Motor neuron (in vitro differentiated cells): ENCODE data around the gene SPACA7. TPM values are rescaled to one million over a fixed set of nuclear protein-coding genes. Genes with fewer than 3 reads are reported as not detected.

ENCODE experiments used
- ATAC-seq, 8 experiments: fragments of 200-7000 bp; cut with Tn5 transposase; replicated peaks in 6 of 8; 2 replicates each; pipeline ENCODE4 v1.8.0; 2021; ENCODE audit warnings: mild to moderate bottlenecking in 8 of 8, moderate library complexity in 8 of 8
- H3K27ac ChIP-seq, 2 donors: fragments of 250-450 bp; sonication (Bioruptor Pico); 2 replicates each; pipeline ENCODE4 v1.9.0; 2021; ENCODE audit warnings: antibody characterized with exemption in 2 of 2, mild to moderate bottlenecking in 2 of 2, moderate library complexity in 1 of 2
- H3K4me1 ChIP-seq, 2 donors: fragments of 250-450 bp; sonication (Bioruptor Pico); replicated peaks in 1 of 2; 2 replicates each; pipeline ENCODE4 v1.6.1; 2021; ENCODE audit warnings: antibody characterized with exemption in 2 of 2, mild to moderate bottlenecking in 2 of 2, moderate library complexity in 1 of 2
- H3K4me3 ChIP-seq, 5 donors: fragments of 250-450 bp; sonication (Bioruptor Pico); 2 replicates each; pipeline ENCODE4 v1.9.0; 2021; ENCODE audit warnings: antibody characterized with exemption in 5 of 5, mild to moderate bottlenecking in 5 of 5, moderate library complexity in 4 of 5
- WGBS, 10 experiments: fragments of 450-650 bp; shearing (Covaris generic); methylation state at CpG; one replicate each; pipeline ENCODE4 v1.0.0; 2022; 5-methylcytosine and 5-hydroxymethylcytosine counted together
- in situ Hi-C, 9 experiments: fragments of 400-800 bp; cut with MboI; loops; one replicate each; pipeline ENCODE4 v1.15.0; 2021; ENCODE audit warnings: low sequenced_read_pairs in 9 of 9, low pct_unique_long_range_greater_than_20kb in 2 of 9; ENCODE audit not compliant: unreplicated experiment in 9 of 9
- total RNA-seq, 8 experiments: library from RNA; unstranded; fragments of 300-600 nt; gene quantifications; 2 replicates each; pipeline versions ENCODE4 v1.2.3 to v1.2.4, GENCODE V29; 2022

Gene SPACA7
- total RNA-seq, 8 experiments from 2014 or later = not detected

GRCh38 chr13:112342841-112343361, 33.3 kb upstream of the SPACA7 start:
- H3K4me3 ChIP-seq = no peak overlapping the region
- WGBS, 10 experiments = 9 to 51% (median 18%) methylated on average over 5 to 18 of the region's 50 CpGs; no CpG with 5 or more reads in 7 of the 10 experiments
- H3K27ac ChIP-seq = no peak overlapping the region
- H3K4me1 ChIP-seq = peaks cover 18 to 33% of the 10 kb centered on the region in 2 donors
- in situ Hi-C loops = no loop called here
- no peak for ATAC-seq

GRCh38 chr13:112343591-112343990, 32.6 kb upstream of the SPACA7 start:
- WGBS, 10 experiments = 14 to 100% (median 59%) methylated on average over 1 to 7 of the region's 25 CpGs; no CpG with 5 or more reads in 2 of the 10 experiments
- peaks cover 18 to 33% of the 10 kb centered on the region in 2 donors for H3K4me1 ChIP-seq
- no peak overlapping the region for H3K4me3 ChIP-seq
- in situ Hi-C loops = no loop called here
- no peak for ATAC-seq
- H3K27ac ChIP-seq = no peak overlapping the region

GRCh38 chr13:112345826-112346172, 30.4 kb upstream of the SPACA7 start:
- in situ Hi-C loops = no loop called here
- 0 to 58% (median 10%) methylated on average over 2 to 5 of the region's 7 CpGs; no CpG with 5 or more reads in 4 of the 10 experiments for WGBS, 10 experiments
- peaks cover 18 to 33% of the 10 kb centered on the region in 2 donors for H3K4me1 ChIP-seq
- H3K27ac ChIP-seq = no peak overlapping the region
- no peak for ATAC-seq
- no peak overlapping the region for H3K4me3 ChIP-seq

GRCh38 chr13:112346173-112346898, 29.8 kb upstream of the SPACA7 start:
- no peak overlapping the region for H3K27ac ChIP-seq
- 0 to 31% (median 8%) methylated on average over 1 to 5 of the region's 22 CpGs for WGBS, 10 experiments
- peak; percentile 72 to 98 (median 98) for ATAC-seq
- H3K4me3 ChIP-seq = no peak overlapping the region
- peaks cover 18 to 33% of the 10 kb centered on the region in 2 donors for H3K4me1 ChIP-seq
- in situ Hi-C loops = no loop called here

GRCh38 chr13:112346899-112347229, 29.3 kb upstream of the SPACA7 start:
- in situ Hi-C loops = no loop called here
- Histone ChIP-seq H3K27ac (no peak overlapping the region), H3K4me3 (no peak overlapping the region), H3K4me1 (peaks cover 18 to 33% of the 10 kb centered on the region in 2 donors)
- 0 to 58% (median 11%) methylated on average over 3 to 9 of the region's 9 CpGs for WGBS, 10 experiments
- ATAC-seq = no peak

- in situ Hi-C loops = no loop called here
- no peak overlapping the region for H3K4me3 ChIP-seq
- WGBS, 10 experiments = 0 to 87% (median 50%) methylated on average over 1 to 5 of the region's 10 CpGs; no CpG with 5 or more reads in 1 of the 10 experiments
- ATAC-seq = no peak
- no peak overlapping the region for H3K27ac ChIP-seq
- peaks cover 18 to 28% of the 10 kb centered on the region in 2 donors for H3K4me1 ChIP-seq
These were observed 28.2 kb upstream of the SPACA7 start for GRCh38 chr13:112347986-112348385.

GRCh38 chr13:112348642-112349345, 27.4 kb upstream of the SPACA7 start:
- no peak for ATAC-seq
- Histone ChIP-seq H3K4me1 (peaks cover 18 to 28% of the 10 kb centered on the region in 2 donors), H3K27ac (no peak overlapping the region), H3K4me3 (no peak overlapping the region)
- in situ Hi-C loops = no loop called here
- WGBS, 10 experiments = 20 to 100% (median 85%) methylated on average over 1 to 7 of the region's 12 CpGs; no CpG with 5 or more reads in 3 of the 10 experiments

GRCh38 chr13:112349681-112350080, 26.5 kb upstream of the SPACA7 start:
- 0 to 78% (median 38%) methylated on average over 1 to 10 of the region's 13 CpGs; no CpG with 5 or more reads in 4 of the 10 experiments for WGBS, 10 experiments
- Histone ChIP-seq H3K27ac (no peak overlapping the region), H3K4me1 (peaks cover 18 to 19% of the 10 kb centered on the region in 2 donors), H3K4me3 (no peak overlapping the region)
- in situ Hi-C loops = no loop called here
- no peak for ATAC-seq

- H3K4me3 ChIP-seq = no peak overlapping the region
- ATAC-seq = no peak
- H3K27ac ChIP-seq = no peak overlapping the region
- in situ Hi-C loops = no loop called here
- H3K4me1 ChIP-seq = peaks cover 13 to 15% of the 10 kb centered on the region in 2 donors
- WGBS, 10 experiments = 5 to 100% (median 69%) methylated on average over 1 to 7 of the region's 11 CpGs; no CpG with 5 or more reads in 4 of the 10 experiments
These were observed 25.9 kb upstream of the SPACA7 start for GRCh38 chr13:112350300-112350699.

- ATAC-seq = no peak
- H3K4me3 ChIP-seq = no peak overlapping the region
- WGBS, 10 experiments = 7 to 43% (median 37%) methylated on average over 2 to 8 of the region's 8 CpGs; no CpG with 5 or more reads in 4 of the 10 experiments
- in situ Hi-C loops = no loop called here
- no peak overlapping the region for H3K27ac ChIP-seq
- peaks cover 4% of the 10 kb centered on the region in 2 donors for H3K4me1 ChIP-seq
These were observed 24.3 kb upstream of the SPACA7 start for GRCh38 chr13:112351825-112352224.

- H3K4me3 ChIP-seq = no peak overlapping the region
- peaks cover 0 to 4% of the 10 kb centered on the region in 2 donors for H3K4me1 ChIP-seq
- 48 to 100% (median 87%) methylated on average over 2 to 5 of the region's 11 CpGs; no CpG with 5 or more reads in 5 of the 10 experiments for WGBS, 10 experiments
- in situ Hi-C loops = no loop called here
- H3K27ac ChIP-seq = no peak overlapping the region
- no peak for ATAC-seq
These were observed 22.3 kb upstream of the SPACA7 start for GRCh38 chr13:112353856-112354255.

GRCh38 chr13:112354330-112355273, 21.6 kb upstream of the SPACA7 start:
- Histone ChIP-seq H3K4me3 (no peak overlapping the region), H3K27ac (no peak overlapping the region), H3K4me1 (peaks cover 0 to 4% of the 10 kb centered on the region in 2 donors)
- ATAC-seq = no peak
- 40 to 100% (median 83%) methylated on average over 1 to 4 of the region's 32 CpGs; no CpG with 5 or more reads in 6 of the 10 experiments for WGBS, 10 experiments
- in situ Hi-C loops = no loop called here
